Stimulated activated CD4-positive, alpha-beta T cell treated with anti-CD3 and anti-CD28 coated beads, Interleukin-12 subunit alpha, Interleukin-12 subunit beta, amount 100 ng/mL, for 24 hours (primary cell): Measurements from ENCODE around the gene PROKR1.

Source experiments
- DNase-seq, 2 experiments: peaks; one replicate each; pipeline ENCODE4 v3.0.0-alpha.2; 2020; ENCODE audit warnings: low read depth in 2 of 2

PROKR1 gene

GRCh38 chr2:68698567-68699377, 55.4 kb downstream of the PROKR1 start:
- DNase-seq = no peak

DNA sequence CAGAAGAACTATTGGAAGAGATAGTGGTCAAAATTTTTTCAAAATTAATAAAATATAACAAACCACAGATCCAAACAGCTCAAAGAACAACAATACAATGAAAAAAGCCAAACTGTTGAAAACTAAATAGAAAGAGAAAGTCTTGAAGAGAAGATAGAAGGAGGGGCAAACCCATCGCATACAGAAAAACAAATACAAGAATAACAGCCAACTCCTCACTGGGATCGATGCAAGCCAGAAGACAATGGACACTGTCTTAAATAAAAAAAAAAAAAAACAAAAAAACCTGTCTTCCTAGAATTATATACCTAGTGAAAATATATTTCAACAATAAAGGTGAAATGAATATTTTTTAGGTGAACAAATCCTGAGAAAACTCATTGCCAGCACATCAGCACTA, 57.2 kb downstream of the PROKR1 start:
- DNase-seq = no peak

- no peak for DNase-seq
Measured at GRCh38 chr2:68706637-68707036, 63.3 kb downstream of the PROKR1 start.
